HEK293T (cell line): Measurements from ENCODE around the gene SSH2.

ENCODE experiments used
- BHLHE40 ChIP-seq: fragments of 450-650 bp; IDR thresholded peaks from 2 replicates; pipeline ENCODE4 v1.6.1; 2016; ENCODE audit warnings: mild to moderate bottlenecking, moderate library complexity, borderline replicate concordance
- ELF4 ChIP-seq: fragments of 450-650 bp; IDR thresholded peaks from 2 replicates; pipeline ENCODE4 v1.6.1; 2017; ENCODE audit warnings: antibody characterized with exemption
- FOXM1 ChIP-seq: fragments of 450-650 bp; IDR thresholded peaks from 2 replicates; pipeline ENCODE4 v1.6.1; 2017; ENCODE audit warnings: mild to moderate bottlenecking, borderline replicate concordance
- NFRKB ChIP-seq: fragments of 450-650 bp; IDR thresholded peaks from 2 replicates; pipeline ENCODE4 v1.6.1; 2016; ENCODE audit warnings: mild to moderate bottlenecking, moderate library complexity
- SUZ12 ChIP-seq: fragments of 450-650 bp; IDR thresholded peaks from 2 replicates; pipeline ENCODE4 v1.6.1; 2016; ENCODE audit warnings: mild to moderate bottlenecking
- TARDBP ChIP-seq: fragments of 450-650 bp; IDR thresholded peaks from 2 replicates; pipeline ENCODE4 v1.6.1; 2016
- TF ChIP-seq, protein P1 (sequence below): fragments of 450-650 bp; IDR thresholded peaks from 2 replicates; pipeline ENCODE4 v1.6.1; 2016

DNA sequence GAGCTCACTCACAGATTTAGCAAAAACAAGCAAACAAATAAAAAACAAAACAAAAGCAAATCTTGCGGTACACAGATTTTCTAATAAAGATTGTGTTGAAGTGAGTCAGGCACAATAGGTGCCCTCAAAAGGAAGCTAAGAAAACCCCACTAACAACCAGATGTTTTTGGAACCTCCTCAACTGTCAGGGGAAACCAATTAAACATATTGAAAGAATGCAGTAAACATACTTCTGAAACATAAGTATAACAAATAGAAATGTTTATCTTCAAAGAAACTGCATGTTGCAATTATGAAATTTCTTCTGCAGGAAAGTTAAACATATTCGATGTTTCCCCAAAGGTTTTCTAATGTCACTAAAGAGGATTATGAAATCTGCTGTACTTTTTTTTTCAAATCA is 196.9 kb downstream of the SSH2 start:
- TF ChIP-seq TARDBP (no peak), FOXM1 (no peak), NFRKB (no peak), SUZ12 (no peak), ELF4 (no peak), BHLHE40 (no peak)
- TF ChIP-seq, protein P1, sequence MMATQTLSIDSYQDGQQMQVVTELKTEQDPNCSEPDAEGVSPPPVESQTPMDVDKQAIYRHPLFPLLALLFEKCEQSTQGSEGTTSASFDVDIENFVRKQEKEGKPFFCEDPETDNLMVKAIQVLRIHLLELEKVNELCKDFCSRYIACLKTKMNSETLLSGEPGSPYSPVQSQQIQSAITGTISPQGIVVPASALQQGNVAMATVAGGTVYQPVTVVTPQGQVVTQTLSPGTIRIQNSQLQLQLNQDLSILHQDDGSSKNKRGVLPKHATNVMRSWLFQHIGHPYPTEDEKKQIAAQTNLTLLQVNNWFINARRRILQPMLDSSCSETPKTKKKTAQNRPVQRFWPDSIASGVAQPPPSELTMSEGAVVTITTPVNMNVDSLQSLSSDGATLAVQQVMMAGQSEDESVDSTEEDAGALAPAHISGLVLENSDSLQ, result no peak
